Activated CD4-positive, CD25-positive, alpha-beta regulatory T cell treated with anti-CD3 and anti-CD28 coated beads, Interleukin-2, amount 50 U/mL, for 24 hours (primary cell): ENCODE results near the gene THBS2.
"Not testable (repeated sequence)": the region's sequence is repeated elsewhere in the genome, so short reads cannot be mapped to it uniquely, and the experiment has no call there.

ENCODE experiments used
- ATAC-seq, 2 donors: fragments of 150-1000 bp; cut with Tn5 transposase; one replicate each; pipeline ENCODE4 v1.10.0; 2021; ENCODE audit warnings: mild to moderate bottlenecking in 1 of 2, moderate library complexity in 1 of 2

Gene THBS2

DNA sequence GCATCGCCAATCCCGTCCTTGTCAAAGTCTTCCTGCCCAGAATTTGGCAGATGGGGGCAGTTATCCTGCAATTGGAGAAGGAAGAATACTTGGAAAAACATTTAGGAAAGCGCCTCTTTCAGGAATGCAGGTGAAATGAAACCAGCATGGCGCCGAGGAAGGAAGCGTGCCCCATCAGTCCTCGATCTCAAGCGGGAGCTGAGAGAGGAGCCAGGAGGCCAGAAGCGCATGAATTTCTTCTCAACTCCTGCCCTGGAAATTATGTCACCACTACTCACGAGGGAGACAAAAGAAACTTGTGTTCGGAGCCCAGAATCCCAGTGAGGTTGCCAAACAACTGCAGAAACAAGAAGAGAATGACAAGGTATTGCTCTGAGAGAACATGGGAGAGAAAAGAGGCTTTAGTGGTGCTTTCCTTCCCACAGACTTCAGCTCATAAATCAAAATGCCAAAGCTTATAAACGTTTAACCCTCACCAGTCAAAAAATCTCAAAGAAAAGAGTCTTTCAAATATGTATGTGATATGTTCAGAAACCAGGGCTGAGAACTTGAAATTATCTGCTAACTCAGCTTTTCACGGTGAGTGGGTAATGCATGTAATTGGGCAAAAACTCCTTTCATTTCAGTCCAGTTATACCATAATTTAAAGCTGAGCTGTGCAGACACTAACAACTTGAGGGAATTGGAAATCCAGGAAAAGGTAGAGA is 23.9 kb downstream of the THBS2 start:
- no peak for ATAC-seq

DNA sequence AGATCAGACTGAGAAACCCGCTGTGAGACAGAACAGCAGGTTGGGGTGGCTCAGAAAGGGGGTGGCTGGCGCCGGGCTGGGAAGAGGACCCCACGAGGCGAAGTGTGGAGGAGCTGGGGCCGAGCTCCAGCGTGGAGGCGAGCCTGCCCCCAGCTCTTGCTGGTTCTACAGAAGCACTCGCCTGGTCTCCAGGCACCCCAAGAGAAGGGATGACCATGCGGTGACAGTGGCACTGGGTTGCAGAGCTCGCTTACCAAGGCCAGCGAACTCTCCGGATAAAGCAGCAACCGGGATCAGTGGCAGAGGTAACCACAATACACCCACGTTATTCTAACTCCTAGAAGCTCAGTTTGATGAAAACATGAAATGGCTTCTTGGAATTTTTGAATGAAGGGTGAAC is 26.5 kb downstream of the THBS2 start:
- ATAC-seq = no peak

DNA sequence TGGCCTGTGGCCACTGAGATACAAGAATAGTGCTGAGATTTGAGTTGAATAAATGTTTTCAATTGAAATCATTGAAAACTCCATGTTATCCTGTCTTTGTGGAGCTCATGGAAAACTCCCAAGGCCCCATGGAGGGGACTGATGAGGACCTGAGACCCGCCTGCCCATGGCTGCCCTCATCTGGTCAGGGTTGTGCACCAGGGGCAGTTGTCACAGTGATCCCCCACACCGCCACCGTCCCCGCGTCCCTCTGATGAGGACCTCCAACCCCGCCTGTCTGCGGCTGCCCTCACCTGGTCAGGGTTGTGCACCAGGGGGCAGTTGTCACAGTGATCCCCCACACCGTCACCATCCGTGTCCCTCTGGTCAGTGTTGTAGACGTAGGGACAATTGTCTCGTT is 27.8 kb downstream of the THBS2 start:
- ATAC-seq = no peak

DNA sequence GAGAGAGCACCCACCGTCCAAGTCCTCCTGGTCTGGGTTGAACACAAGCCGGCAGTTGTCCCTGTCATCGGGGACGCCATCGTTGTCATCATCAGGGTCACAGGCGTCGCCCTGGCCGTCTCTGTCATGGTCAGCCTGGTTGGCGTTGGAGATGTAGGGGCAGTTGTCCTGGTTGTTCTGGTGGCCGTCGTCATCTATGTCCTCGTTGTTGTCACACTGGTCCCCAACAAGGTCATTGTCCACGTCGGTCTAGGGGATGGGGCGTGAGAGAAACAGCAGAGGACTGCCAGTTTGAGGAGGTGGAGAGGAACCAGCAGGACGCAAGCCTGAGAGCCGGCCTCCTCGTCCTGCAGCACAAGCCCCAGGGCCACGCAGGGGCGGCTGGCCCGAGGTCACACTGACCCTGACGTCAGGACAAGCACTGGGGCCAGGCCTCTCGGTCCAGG is 28.5 kb downstream of the THBS2 start:
- no peak for ATAC-seq

DNA sequence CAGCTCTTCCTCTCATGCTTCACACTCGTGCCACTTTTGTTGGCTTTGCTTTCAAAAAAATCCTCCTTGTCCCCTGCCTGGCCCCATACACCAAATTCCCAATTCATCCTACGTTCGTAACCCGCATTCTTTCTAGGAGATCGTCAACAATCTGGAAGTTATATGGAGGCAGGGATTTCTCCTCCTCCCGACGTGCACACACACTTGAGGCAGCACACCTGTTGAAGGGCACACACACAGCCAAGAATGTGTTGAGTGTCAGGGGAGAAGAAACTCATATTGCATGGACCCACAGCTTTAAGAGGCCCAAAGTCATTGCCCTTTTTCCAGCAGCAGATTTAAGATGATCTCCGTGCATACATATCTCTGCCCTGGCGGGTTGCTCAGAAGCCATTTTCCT is 28.9 kb downstream of the THBS2 start:
- no peak for ATAC-seq

DNA sequence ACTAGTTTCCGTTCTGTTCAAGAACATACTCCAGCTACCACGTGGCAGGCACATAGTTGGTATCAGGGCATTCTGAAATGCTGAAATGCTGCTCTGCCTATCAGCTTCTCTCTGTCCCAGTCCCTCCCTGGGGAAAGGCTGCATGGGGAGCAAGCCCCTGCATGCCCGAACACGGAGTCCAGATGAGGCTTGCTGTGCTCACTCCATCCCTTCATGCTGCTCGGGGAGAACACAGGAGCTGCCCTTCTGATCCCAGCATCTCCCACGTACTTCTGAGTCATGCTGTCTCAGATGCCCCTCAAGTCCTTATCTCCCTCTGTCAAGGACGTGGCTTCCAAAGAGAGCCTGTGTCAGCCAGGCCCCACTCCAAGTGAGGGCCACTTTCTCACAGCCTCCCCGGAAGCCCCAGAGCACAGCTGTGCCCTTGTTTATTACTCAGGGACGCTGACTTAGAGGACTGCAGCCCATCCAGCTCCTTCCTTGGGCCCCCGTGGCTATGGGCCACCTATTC is 29.4 kb downstream of the THBS2 start:
- no peak for ATAC-seq

DNA sequence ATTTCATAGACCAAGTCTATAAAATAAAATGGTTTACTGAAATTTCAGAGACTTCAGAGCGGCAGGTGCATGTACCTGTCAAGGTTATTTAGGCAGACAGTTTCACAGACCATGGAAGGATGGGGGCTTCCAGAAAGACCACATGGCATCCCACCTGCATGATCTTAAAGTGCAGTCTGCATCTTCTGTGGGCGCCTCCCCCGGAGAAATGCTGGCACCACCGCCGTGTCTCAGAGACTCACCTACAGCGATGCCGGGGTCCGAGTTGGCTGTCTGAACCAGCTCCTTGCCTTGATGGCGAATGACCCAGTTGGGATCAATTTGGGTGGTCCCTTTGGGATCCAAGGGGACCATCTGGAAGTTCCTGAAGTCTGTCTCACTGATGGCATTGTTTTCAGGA is 30.6 kb downstream of the THBS2 start:
- no peak for ATAC-seq

DNA sequence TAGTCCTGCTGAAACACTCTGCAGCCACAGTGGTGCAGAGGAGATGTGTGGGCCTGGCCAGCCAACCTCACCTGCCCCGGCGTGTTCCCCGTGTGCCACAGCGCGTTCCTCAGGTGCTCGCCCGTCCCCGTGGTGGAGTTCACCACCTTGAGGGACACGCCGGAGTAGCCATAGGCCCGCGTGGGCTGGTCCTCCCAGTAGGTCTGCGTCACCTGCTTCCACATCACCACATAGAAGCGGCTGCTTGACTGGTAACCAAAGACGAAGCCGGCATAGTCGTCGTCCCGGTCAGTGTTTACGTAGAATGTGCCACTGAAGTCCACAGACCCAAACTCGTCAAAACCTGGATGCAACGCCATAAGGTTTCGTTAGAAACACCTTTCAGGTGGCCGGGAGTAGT is 31.5 kb downstream of the THBS2 start:
- ATAC-seq = no peak

DNA sequence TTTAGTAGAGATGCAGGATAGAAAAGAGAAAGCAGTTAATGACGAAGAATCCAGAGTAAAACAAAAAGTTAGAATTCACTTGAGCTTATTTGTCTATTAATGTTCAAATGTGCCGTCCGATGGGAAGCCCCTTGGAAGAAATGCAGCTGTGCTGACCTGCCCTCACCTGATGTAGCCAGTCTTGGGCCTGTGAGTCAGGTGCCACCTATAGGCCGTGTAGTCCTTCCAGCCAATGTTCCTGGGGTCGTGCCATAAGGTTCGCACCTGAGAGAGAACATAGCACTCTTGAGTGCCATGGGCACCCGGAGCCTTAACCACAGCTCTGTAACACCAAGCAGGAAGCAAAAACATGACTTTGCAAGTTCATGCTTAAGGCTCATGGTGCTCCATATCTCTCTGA is 32.4 kb downstream of the THBS2 start:
- no peak for ATAC-seq

DNA sequence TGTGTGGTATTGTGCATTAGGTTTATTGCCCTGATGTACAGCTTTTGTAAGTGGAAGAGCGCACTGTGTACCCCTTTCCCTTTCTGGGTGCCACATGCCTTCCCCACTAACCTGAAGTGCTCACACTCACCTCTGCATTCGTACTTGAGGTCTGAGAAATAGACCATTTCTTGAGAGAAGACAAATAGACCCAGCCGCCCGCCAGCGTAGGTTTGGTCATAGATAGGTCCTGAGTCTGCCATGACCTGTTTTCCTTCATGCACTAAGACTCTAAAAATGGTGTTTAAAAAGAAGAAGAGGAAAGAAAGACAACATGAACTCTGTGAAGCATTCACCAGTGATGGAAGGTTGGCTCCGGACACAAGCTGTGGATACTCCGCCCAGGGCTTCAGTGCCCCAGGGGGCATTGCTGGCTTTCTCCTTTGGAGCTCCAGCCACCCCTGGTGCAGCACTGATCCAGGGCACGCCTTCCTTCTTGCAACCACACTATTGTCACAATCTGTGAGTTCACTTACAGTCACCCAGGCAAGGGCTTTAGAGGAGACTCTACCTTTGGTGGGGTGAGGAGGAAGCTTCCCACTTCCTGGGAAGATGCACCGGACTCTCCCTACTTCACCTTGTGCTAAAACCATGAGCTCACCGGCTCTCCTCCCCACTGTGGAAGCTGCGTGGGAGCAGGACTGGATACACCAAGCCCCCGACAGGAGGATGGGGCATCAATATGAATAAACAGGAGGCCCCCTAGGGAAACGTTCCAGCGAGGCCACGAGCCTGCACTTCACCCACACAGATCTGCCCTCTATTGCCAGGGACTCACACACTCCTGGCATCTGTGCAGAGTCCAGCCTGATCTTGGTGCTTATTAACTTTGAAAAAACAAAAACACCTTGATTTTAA is 33.3 kb downstream of the THBS2 start:
- no peak for ATAC-seq

DNA sequence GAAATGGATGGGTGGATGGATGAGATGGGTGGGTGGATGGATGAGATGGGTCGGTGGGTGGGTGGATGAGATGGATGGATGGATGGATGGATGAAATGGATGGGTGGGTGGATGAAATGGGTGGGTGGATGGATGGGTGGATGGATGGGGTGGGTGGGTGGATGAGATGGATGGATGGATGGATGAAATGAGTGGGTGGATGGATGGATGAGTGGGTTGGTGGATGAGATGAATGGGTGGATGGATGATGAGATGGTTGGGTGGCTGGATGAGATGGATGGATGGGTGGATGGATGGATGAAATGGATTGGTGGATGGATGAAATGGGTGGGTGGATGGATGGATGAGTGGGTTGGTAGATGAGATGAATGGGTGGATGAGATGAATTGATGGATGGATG is 35.7 kb downstream of the THBS2 start:
- ATAC-seq = no peak

DNA sequence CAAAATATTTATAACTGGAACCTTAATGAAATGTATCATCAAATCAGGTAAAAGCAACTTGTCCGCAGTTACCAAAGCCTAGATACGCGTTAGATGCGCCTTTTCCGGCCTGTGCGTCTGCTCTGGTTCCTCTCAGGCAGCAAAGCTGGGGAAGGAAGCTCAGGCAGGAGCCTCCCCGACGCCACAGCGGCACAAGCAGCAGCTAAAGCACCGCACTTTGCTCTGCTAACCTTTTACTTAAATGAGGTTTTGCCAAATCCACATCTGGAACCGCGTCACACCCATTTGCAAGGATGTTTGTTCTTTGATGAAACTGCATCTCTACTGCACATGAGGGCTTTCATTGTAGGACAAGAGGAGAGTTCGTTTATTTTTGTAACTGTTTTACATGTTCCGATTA is 36.8 kb downstream of the THBS2 start:
- ATAC-seq = no peak

DNA sequence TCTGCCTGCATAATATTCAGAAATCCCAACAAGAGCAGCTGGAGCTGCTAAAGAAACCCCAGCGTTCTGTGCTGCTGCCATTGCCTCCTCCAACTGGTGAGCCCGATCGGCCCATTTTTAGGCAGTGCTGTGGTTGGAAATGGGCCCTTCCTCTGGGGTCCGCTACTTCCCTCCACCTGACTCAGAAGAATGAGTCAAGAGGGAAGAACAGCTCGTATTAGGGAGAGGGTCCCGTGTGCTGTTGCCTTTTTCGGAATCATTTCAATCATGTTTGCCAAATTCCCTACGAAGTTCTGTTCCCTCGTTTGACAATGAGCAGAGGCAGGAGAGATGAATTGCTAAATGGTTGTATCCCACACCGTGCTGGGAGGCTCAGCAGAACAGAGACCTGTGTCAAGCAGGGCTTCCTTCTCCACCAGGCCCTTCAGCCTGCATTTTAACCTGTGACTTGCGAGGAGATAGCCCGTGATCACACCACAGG is 38.4 kb downstream of the THBS2 start:
- ATAC-seq = no peak

DNA sequence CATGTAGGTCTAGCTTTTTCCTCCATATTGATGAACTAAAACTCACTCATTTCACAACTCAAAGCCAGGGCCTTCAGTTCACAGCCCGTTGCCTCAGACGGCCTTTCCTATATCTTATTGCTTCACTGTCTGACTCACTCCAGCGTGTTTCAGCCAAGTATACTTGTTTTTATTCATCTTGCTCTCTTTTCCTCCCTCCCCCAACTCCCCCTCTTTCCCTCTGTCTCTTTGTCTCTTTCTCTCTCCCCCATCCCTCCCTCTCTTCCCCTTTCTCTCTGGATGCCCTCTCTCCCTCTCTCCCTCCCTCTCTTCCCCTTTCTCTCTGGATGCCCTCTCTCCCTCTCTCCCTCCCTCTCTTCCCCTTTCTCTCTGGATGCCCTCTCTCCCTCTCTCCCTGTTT is 38.9 kb downstream of the THBS2 start:
- ATAC-seq = not testable (repeated sequence)

DNA sequence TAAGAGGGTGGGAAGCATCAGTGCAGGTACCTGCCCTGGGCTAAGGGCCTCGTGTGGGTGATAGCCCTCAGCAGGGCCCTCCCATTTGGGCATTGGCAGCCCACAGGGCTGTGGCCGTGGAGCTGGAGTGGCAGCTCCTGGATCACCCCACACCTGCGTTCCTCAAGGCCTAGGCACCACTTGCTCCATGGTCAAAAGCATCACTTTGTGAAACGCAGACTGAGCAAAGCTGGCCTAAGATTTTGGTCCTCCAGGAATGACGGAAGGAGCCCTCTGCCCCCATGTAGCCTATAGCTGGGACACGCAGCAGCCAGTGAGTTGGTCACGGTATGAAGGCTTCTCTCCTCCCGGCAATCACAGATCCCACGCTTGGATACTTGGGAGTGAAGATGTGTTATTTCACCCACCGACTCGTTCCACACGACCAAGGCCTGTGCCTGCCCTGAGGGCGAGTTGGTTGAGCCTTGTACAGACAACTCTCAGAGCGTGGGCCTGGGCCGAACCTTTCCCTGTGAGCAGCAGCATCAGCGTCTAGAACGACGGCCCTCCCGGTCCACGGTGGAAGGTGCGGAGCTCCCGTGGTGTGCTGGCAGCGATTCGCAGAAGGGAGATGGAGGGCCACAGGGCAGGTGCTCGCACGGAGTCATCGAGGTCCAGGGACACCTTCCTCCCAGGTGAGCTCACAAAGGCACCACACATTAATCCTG is 39.7 kb downstream of the THBS2 start:
- no peak for ATAC-seq

DNA sequence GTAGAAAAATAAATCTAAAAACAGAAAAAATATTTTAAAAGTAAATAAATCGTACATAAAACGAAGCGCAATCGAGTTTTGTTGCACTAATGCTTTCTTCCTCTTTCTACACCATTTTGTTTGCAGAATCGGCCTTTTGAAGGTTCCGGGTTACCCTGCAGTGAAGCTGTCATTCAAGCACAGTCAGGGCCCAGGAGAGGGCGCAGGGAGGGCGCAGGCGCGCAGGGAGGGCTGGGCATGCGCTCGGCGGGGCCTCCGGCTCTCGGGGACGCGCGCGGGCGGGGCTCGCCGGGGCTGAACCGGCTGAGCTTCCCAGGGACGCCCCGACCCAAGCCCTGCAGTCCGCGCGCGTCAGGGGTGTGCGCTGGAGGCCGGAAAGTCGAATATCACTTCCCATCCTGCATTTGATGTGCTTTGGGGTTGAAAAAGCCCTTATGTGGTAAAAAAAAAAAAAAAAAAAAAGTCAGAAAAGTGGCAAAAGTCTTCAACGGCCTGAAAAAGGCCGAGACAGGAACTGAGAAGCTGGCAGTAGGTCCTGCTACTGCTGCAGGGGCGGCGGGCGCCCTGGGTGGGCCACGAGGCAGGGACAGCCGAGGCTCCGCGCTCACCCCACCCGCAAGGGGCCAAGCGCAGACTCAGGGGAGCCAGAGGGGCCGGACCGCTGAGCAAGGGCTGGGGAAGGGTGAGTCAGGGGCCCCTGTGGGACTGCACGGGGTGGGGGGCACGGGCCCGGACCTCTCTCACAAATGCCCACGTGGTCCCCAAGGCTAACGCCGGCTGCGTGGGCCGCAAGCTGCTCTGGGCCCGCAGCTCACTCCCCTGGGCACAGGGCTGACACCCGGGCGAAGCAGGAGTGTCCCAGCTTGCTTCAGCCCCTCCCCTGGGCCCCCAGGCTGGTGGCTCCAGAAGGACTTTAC is 40.5 kb downstream of the THBS2 start:
- peak; percentile 99 to 100 for ATAC-seq

DNA sequence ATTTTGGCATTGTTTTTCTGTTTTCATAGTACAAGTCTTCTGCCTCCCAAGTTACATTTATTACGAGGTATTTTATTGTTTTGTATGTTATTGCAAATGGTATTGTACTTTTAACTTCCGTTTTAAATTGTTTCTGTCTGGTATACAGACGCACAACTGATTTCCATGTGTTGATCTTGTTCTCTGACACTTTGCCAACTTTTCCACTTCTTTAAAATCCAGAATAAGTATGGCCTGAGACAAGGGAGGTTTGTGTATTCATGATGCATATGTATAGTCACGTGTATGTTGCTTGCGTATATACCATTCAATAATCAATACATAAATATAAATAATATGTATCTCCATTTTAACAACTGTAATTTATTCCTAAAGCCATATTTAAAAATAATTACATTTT is 41.2 kb downstream of the THBS2 start:
- no peak for ATAC-seq

DNA sequence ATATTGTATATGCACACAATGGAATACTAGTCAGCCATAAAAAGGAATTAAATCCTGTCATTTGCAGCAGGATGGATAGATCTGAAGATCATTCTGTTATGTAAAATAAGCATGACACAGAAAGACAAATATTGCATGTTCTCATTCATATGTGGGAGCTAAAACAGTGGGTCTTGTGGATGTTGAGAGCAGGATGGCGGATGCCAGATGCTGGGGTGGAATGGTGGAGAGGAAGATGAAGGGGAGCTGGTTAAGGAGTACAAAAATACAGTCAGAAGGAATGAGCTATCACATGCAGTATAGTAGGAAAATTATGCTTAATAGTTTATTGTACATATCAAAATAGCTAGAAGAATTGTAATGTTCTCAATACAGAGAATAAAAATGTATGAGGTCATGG is 41.8 kb downstream of the THBS2 start:
- no peak for ATAC-seq

DNA sequence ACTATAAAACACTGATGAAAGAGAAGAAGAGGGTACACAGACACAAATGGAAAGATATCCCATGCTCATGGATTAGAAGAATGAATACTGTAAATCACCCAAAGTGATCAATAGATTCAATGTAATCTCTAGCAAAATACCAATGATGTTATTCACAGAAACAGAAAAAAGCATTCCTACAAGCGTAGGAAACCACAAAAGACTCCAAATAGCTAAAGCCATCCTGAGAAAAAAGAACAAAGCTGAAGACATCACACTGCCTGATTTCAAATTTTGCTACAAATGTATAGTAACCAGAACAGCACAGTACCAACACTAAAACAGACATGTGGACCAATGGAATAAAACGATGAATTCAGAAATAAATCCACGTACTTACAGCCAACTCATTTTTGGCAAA is 43.0 kb downstream of the THBS2 start:
- ATAC-seq = no peak

DNA sequence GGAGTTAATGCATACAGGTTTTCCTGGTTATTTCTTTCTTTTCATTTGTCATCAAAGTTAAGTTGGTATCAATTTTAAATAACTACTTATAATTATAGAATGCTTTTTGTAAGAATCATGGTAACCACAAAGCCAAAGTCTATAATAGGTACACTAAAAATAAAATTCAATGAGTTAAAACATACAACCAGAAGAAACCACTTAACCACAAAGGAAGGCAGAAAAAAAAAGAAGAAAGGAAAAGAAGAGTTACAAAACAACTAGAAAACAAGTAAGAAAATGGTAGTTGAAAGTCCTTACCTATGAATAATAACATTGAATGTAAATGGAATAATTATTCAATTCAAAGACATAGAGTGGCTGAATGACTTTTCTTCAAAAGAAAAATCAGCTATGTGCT is 45.6 kb downstream of the THBS2 start:
- ATAC-seq = no peak

DNA sequence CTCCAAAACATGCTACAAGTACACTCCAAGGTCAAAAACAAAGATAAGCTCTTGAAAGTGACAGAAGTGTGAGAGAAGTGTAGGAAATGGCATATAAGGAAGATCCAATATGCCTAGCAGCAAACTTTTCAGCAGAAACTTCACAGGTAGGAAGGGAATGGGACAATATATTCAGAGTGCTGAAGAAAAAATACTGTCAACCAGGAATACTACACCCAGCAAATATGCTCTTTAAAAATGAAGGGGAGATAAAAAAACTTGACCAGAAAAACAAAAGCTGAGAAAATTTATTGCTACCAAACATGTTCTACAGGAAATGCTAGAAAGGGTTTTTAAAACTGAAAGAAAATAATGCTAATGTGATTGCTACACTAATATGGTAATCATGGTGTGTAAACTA is 46.2 kb downstream of the THBS2 start:
- no peak for ATAC-seq
